Activated CD4-positive, alpha-beta memory T cell treated with anti-CD3 and anti-CD28 coated beads, Interleukin-2, amount 10 ng/mL, durations not matched to agents 7 days and 5 days (primary cell): ENCODE measurements around the gene IKBKG. TPM values are rescaled to one million over a fixed set of nuclear protein-coding genes. Genes with fewer than 3 reads are reported as not detected.

Experiments used
- CTCF ChIA-PET: fragments of 350-600 bp; sonication (Branson Sonifier 250); formaldehyde crosslinking; loops from one replicate; lab custom pipeline; 2021; ENCODE audit warnings: antibody characterized with exemption, inconsistent platforms; lab: Charles Lee
- POLR2A ChIA-PET: fragments of 350-600 bp; sonication (Branson Sonifier 250); formaldehyde crosslinking; loops from one replicate; lab custom pipeline; 2021; ENCODE audit warnings: antibody characterized with exemption; lab: Charles Lee
- DNase-seq: peaks from one replicate; pipeline ENCODE4 v3.0.0-alpha.2; 2020
- H3K27ac Mint-ChIP-seq: one replicate; pipeline ENCODE4 v1.8.0; 2021; ENCODE audit warnings: mild to moderate bottlenecking, mixed read lengths
- H3K27me3 Mint-ChIP-seq: one replicate; pipeline ENCODE4 v1.8.0; 2021; ENCODE audit warnings: mixed read lengths
- H3K36me3 Mint-ChIP-seq: one replicate; pipeline ENCODE4 v1.8.0; 2021; ENCODE audit warnings: low read depth, mixed read lengths
- H3K4me1 Mint-ChIP-seq: one replicate; pipeline ENCODE4 v1.8.0; 2021; ENCODE audit warnings: mixed read lengths
- H3K4me3 Mint-ChIP-seq: one replicate; pipeline ENCODE4 v1.8.0; 2021; ENCODE audit warnings: mild to moderate bottlenecking, mixed read lengths
- H3K9me3 Mint-ChIP-seq: one replicate; pipeline ENCODE4 v1.8.0; 2021; ENCODE audit warnings: mixed read lengths
- total RNA-seq, 2 experiments: library from RNA; stranded (reverse); gene quantifications; one replicate each; pipeline ENCODE4 v1.2.3, GENCODE V29; 2021

The IKBKG gene
- total RNA-seq, 2 experiments from 2014 or later, result 51.9 to 54.0 TPM

- no peaks in the 10 kb centered on the region for H3K9me3 Mint-ChIP-seq
- ChIA-PET CTCF (interaction anchor here (3.4 kb wide), 1 partner anchor 12 kb away, joined by 21 read pairs; no protein-coding TSS in a partner anchor), POLR2A (interaction anchor here (0.6 to 2.1 kb wide), 7 partner anchors 10 to 921 kb away, joined by 3 to 17 read pairs (median 4); partner anchors contain the start of genes RPL10, SLC10A3 and UBL4A)
- peaks cover 34% of the 10 kb centered on the region for H3K4me1 Mint-ChIP-seq
- peak; percentile 32 for DNase-seq
- peak overlapping the region; percentile 78 for H3K4me3 Mint-ChIP-seq
- H3K36me3 Mint-ChIP-seq, result peaks cover 6% of the 10 kb centered on the region
- H3K27ac Mint-ChIP-seq, result peak overlapping the region; percentile 73
- H3K27me3 Mint-ChIP-seq, result no peaks in the 10 kb centered on the region
These were observed 32.1 kb upstream of the IKBKG start for GRCh38 chrX:154515090-154515965.

GRCh38 chrX:154515966-154516655, 31.3 kb upstream of the IKBKG start, which contains the start of gene FAM3A:
Gene FAM3A (minus strand): TSS chrX:154516232. CDS start chrX:154515772, 460 bp downstream.
- POLR2A ChIA-PET, result interaction anchor here (0.6 to 1.9 kb wide), 13 partner anchors 9 to 591 kb away, joined by 3 to 13 read pairs (median 4); partner anchors contain the start of genes IKBKG, RPL10, SLC10A3 and UBL4A
- Mint-ChIP-seq H3K4me1 (peaks cover 30% of the 10 kb centered on the region), H3K27ac (peak within 1 kb of the TSS; percentile 81), H3K4me3 (peak within 1 kb of the TSS; percentile 80), H3K36me3 (peaks cover 2% of the 10 kb centered on the region), H3K9me3 (no peaks in the 10 kb centered on the region), H3K27me3 (no peaks in the 10 kb centered on the region)
- CTCF ChIA-PET, result interaction anchor here (3.4 kb wide), 1 partner anchor 11 kb away, joined by 21 read pairs; no protein-coding TSS in a partner anchor
- peak; percentile 94 for DNase-seq

GRCh38 chrX:154516656-154517100, 30.7 kb upstream of the IKBKG start:
- H3K36me3 Mint-ChIP-seq, result no peaks in the 10 kb centered on the region
- no peaks in the 10 kb centered on the region for H3K27me3 Mint-ChIP-seq
- H3K4me1 Mint-ChIP-seq, result peaks cover 25% of the 10 kb centered on the region
- ChIA-PET POLR2A (interaction anchor here (0.6 to 1.9 kb wide), 10 partner anchors 10 to 591 kb away, joined by 3 to 13 read pairs (median 4); partner anchors contain the start of genes IKBKG, RPL10 and SLC10A3), CTCF (interaction anchor here (3.4 kb wide), 1 partner anchor 11 kb away, joined by 21 read pairs; no protein-coding TSS in a partner anchor)
- H3K4me3 Mint-ChIP-seq, result peak overlapping the region; percentile 80
- no peaks in the 10 kb centered on the region for H3K9me3 Mint-ChIP-seq
- DNase-seq, result no peak
- H3K27ac Mint-ChIP-seq, result peak overlapping the region; percentile 81

- POLR2A ChIA-PET, result interaction anchor here (1.2 to 1.9 kb wide), 7 partner anchors 10 to 592 kb away, joined by 3 to 13 read pairs (median 4); partner anchors contain the start of gene SLC10A3
- no peak for DNase-seq
- no peaks in the 10 kb centered on the region for H3K9me3 Mint-ChIP-seq
- H3K27ac Mint-ChIP-seq, result no peak overlapping the region
- H3K27me3 Mint-ChIP-seq, result no peaks in the 10 kb centered on the region
- CTCF ChIA-PET, result interaction anchor here (1.0 to 3.4 kb wide), 2 partner anchors 10 to 27 kb away, joined by 3 to 21 read pairs; partner anchors contain the start of gene SLC10A3
- no peaks in the 10 kb centered on the region for H3K36me3 Mint-ChIP-seq
- H3K4me1 Mint-ChIP-seq, result peaks cover 22% of the 10 kb centered on the region
- H3K4me3 Mint-ChIP-seq, result no peak overlapping the region
These were observed 30.2 kb upstream of the IKBKG start for GRCh38 chrX:154517101-154517781.

- peaks cover 15% of the 10 kb centered on the region for H3K4me1 Mint-ChIP-seq
- no peaks in the 10 kb centered on the region for H3K27me3 Mint-ChIP-seq
- H3K4me3 Mint-ChIP-seq, result no peak overlapping the region
- no peak for DNase-seq
- ChIA-PET CTCF (no interaction called here), POLR2A (interaction anchor here (1.6 kb wide), 1 partner anchor 90 kb away, joined by 4 read pairs; no protein-coding TSS in a partner anchor)
- no peaks in the 10 kb centered on the region for H3K36me3 Mint-ChIP-seq
- H3K27ac Mint-ChIP-seq, result no peak overlapping the region
- no peaks in the 10 kb centered on the region for H3K9me3 Mint-ChIP-seq
These were observed 28.0 kb upstream of the IKBKG start for GRCh38 chrX:154519389-154519788.

- ChIA-PET CTCF (interaction anchor here (0.9 to 1.7 kb wide), 2 partner anchors 35 to 127 kb away, joined by 3 to 8 read pairs; partner anchors contain the start of genes RPL10 and SLC10A3), POLR2A (interaction anchor here (1.1 to 1.5 kb wide), 4 partner anchors 9 to 36 kb away, joined by 3 to 7 read pairs (median 4); partner anchors contain the start of gene SLC10A3)
These were observed 21.6 kb upstream of the IKBKG start for GRCh38 chrX:154525606-154526490.

GRCh38 chrX:154526901-154527675, 20.3 kb upstream of the IKBKG start:
- ChIA-PET POLR2A (interaction anchor here (1.1 to 1.5 kb wide), 8 partner anchors 10 to 129 kb away, joined by 3 to 8 read pairs (median 6); partner anchors contain the start of genes FAM3A, RPL10 and SLC10A3), CTCF (interaction anchor here (0.8 to 1.8 kb wide), 9 partner anchors 11 to 546 kb away, joined by 3 to 21 read pairs (median 4); partner anchors contain the start of genes FAM3A, RPL10 and SLC10A3)
- Mint-ChIP-seq H3K9me3 (no peaks in the 10 kb centered on the region), H3K36me3 (peaks cover 5% of the 10 kb centered on the region), H3K27me3 (no peaks in the 10 kb centered on the region), H3K4me1 (peaks cover 23% of the 10 kb centered on the region), H3K27ac (peak overlapping the region; percentile 53), H3K4me3 (no peak overlapping the region)
- DNase-seq, result peak; percentile 73

More at GRCh38 chrX:154525606-154526490, 21.6 kb upstream of the IKBKG start:
- Mint-ChIP-seq H3K27me3 (no peaks in the 10 kb centered on the region), H3K4me3 (no peak overlapping the region), H3K36me3 (peaks cover under 1% of the 10 kb centered on the region), H3K27ac (no peak overlapping the region), H3K4me1 (peaks cover 23% of the 10 kb centered on the region), H3K9me3 (no peaks in the 10 kb centered on the region)
- no peak for DNase-seq

- ChIA-PET POLR2A (interaction anchor here (0.6 to 1.2 kb wide), 3 partner anchors 13 to 159 kb away, joined by 3 read pairs; partner anchors contain the start of genes FAM3A and LAGE3), CTCF (no interaction called here)
- no peak for DNase-seq
- Mint-ChIP-seq H3K9me3 (no peaks in the 10 kb centered on the region), H3K36me3 (peaks cover 15% of the 10 kb centered on the region), H3K4me3 (no peak overlapping the region), H3K27ac (no peak overlapping the region), H3K27me3 (no peaks in the 10 kb centered on the region), H3K4me1 (peaks cover 23% of the 10 kb centered on the region)
These were observed 18.2 kb upstream of the IKBKG start for GRCh38 chrX:154529206-154529612.

- peaks cover 26% of the 10 kb centered on the region for H3K4me1 Mint-ChIP-seq
- H3K27ac Mint-ChIP-seq, result no peak overlapping the region
- H3K9me3 Mint-ChIP-seq, result no peaks in the 10 kb centered on the region
- peaks cover 21% of the 10 kb centered on the region for H3K36me3 Mint-ChIP-seq
- ChIA-PET CTCF (no interaction called here), POLR2A (interaction anchor here (0.9 kb wide), 1 partner anchor 160 kb away, joined by 3 read pairs; no protein-coding TSS in a partner anchor)
- no peak for DNase-seq
- H3K4me3 Mint-ChIP-seq, result no peak overlapping the region
- no peaks in the 10 kb centered on the region for H3K27me3 Mint-ChIP-seq
These were observed 17.1 kb upstream of the IKBKG start for GRCh38 chrX:154530286-154530685.

GRCh38 chrX:154531626-154532025, 15.8 kb upstream of the IKBKG start:
- H3K36me3 Mint-ChIP-seq, result peaks cover 21% of the 10 kb centered on the region
- H3K4me1 Mint-ChIP-seq, result peaks cover 16% of the 10 kb centered on the region
- DNase-seq, result no peak
- H3K27ac Mint-ChIP-seq, result no peak overlapping the region
- no peaks in the 10 kb centered on the region for H3K27me3 Mint-ChIP-seq
- CTCF ChIA-PET, result interaction anchor here (0.6 kb wide), 1 partner anchor 106 kb away, joined by 3 read pairs; no protein-coding TSS in a partner anchor
- H3K4me3 Mint-ChIP-seq, result no peak overlapping the region
- H3K9me3 Mint-ChIP-seq, result no peaks in the 10 kb centered on the region
- POLR2A ChIA-PET, result interaction anchor here (1.1 to 2.1 kb wide), 2 partner anchors 41 to 134 kb away, joined by 4 to 7 read pairs; partner anchors contain the start of genes RPL10 and SLC10A3
